Effector CD8-positive, alpha-beta T cell (primary cell): ENCODE measurements around the gene TSPAN2.
A peak's percentile ranks its signal among the peaks of the same experiment; 100 is the strongest.

Source experiments
- DNase-seq: peaks from one replicate; lab custom pipeline; 2025; lab: John Stamatoyannopoulos, UW
- total RNA-seq, 4 experiments: gene quantifications; one replicate each; lab custom pipeline; 2026; lab: John Stamatoyannopoulos, UW

Gene TSPAN2
- 1.4 to 16.2 (median 4.8) reads per million in 4 experiments for total RNA-seq

DNA sequence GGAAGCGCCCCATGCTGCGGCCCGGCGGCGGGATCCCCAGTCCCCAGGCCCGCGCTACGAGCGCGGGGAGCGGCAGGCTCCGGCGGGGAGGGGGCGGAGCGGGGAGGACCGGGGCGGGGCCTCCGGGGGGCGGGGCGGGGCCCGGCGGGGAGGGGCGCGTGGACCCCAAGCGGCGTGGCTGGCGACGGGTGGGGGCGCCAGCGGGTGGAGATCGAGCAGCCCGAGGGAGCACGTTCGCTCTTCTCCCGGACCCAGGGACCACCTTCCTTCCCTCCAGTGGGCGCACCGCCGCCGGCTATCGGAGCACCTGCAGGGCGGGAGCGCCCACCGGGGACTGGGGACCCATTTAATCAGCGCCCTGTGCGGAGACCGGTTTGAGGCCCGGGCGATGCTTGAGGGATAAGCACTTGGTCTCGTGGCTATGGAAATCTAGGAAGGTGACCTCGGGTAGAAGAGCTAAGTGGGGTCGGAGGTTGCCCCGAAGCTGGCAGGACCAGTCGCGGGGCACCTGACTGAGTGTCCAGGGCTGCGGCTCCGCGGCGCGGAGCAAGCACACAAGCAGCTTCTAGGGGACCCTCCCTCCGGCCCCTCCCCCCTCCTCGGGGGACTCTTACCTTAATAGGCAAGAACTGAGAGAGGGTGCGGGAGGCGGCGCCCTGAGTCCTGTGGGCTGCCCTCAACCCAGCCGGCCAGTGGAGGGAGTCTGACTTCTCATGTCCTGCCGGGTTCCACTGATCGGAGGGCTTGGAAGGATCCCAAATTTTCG, at the start of gene TSPAN2:
TSS of gene TSPAN2 (minus strand) at position 84 of the 766 bp plus-strand sequence. CDS start at position 13, 71 bp downstream.
- peak; percentile 55 for DNase-seq

DNA sequence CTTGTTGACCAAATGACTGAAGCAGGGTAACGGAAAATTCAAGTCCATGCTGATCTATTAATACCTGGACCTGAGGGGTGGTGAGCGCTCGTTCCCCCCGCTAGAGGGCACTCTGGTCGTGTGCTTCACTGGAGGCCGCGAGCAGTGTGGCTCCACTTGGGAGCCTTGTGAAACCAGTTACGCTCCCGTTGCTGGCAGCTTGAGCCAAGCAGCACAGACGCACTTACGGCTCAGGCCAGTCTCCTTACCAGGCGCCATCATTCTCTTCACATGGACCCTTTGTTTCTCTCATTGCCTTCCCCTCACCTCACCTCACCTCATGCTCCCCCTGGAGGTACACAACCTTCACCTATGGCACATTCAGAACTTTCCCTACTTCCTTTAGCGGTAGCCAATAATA, 49.7 kb upstream of the TSPAN2 start:
- peak; percentile 26 for DNase-seq

DNA sequence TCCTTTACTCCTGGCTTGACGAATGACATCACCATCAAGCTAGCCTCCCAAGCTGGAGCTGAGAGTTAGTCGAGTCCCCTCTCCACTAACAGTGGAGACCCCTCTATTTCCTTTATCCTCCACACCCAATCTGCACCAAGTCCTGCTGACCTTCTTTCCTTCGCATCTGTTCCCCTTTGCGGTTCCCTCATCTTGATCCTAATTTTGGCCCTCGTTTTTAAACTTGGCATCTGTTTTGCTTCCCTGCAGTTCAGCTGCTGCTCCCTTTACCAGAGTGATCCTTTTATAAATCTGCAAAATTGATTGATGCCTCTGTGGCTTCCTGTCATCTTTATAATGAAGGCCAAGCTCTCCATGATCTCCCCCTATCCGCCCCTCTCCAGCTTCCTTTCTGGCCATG, 49.0 kb upstream of the TSPAN2 start:
- no peak for DNase-seq

DNA sequence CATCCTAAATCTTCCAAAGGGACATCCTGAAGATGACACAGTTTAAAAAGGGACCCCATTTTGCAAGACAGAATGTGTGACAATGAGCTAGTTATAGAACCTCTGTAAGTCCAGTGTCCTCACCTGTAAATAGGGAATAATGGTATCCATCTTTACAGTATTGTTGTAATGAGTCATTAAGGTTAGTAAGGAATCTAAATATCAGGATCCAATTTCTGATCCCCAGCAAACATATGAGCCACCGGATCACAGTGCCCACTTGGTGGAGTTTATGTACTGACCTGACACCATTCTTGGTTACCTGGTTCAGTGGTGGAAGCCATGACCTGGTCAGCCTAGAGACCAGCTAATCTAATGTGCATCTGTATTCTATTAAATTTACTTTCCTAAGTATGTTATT, 47.9 kb upstream of the TSPAN2 start:
- DNase-seq: no peak

DNA sequence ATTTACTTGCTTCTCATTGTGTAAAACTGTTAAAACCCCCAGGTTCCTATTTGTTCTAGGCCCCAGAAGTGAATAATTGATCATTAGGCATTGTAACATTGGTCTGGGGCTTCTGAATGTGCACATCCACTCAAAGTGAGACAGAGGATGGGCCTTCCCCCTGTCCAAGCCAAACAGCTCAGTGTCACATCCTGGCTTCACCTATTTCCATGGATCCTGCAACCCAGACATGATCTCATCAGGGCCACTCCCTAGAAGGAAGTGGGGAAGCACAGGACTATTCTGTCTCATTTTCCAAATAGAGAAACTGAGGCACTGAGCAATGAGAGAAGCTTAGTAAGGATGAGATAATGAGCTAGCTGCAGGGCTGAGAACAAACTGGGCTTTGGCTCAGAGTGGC, 47.4 kb upstream of the TSPAN2 start:
- DNase-seq: no peak

DNA sequence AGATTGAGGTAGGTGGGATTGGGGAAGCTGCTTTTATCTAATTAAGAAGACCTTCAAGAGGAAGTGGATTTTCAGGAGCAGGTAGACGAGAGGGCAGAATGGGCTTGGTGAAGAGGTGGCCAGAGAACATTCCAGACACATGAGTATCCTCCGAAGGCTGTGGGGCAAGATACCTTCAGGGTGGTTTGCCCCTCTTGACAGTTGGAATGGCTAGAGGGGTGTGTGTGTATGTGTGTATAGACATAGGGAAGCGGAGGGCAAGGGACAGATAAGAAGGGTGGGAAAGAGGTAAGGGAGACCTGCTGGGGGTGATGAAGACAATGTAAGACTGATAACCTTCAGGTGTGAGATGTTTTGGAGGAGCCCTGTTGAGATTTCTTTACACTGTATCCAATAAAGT, 46.8 kb upstream of the TSPAN2 start:
- no peak for DNase-seq

DNA sequence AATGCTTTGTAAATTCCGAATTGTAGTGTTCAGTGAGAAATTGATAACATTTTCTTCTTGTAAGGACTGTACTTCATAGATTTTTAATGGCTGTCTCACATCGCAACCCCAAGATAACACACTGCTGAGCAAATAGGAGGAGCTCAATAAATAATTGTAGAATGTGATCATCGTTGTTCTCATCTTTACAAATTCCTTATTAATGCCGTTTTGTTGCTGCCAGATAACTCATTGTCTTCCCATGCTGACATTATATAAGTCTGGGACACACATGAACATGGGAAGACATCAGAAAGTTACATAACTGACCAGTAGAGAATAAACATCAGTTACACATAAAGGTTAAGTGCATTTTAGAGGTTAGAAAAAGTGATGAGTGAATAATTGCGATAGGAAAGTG, 46.4 kb upstream of the TSPAN2 start:
- DNase-seq: no peak

DNA sequence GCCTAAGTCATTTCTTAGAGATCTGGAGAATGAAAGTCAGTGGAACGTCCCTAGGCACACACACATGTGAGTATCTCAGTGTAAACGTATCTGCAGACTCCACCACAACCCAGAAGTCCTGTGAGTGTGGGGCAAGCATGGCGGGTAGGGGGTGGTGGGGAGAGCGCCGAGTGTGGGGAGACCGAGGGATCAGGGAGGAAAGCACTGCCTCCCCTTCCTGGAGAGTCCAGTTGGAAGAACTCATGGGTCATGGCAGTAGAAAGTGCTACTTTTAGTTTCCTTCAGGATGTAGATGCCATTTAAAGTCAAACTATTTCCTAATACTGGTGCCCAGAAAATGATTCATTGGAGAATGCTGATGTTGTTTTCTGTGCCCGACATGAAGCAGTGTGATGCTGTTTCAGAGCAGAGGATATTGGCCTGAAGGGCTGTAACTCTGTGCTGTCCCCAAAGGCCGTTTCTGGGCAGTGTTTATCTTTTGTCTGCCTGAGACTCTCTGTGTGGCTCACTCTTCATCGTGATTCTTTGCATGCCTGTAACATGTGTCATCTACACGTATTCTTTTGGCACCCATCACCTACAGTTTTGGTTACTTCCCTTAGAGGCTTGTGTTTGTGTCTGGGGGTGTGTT, 45.7 kb upstream of the TSPAN2 start:
- DNase-seq: no peak

DNA sequence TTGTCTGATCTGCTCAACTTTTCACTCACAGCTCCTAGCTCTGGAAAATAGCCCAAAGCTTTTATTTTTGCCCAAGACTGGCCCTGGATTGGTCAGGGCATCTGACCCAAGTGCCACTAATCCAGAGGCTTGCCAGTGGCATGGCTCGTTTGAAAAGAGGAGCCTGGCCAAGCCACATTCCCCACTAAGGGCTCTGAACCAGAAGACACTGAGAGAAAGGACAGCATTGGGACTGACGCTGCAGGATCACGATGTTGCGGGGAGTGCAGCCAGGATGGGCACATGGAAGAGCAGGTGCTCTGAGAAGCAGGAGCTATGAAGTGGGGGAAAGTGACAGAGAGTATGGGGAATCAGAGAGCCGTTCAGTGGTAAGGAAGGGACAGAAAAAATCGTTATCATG, 44.9 kb upstream of the TSPAN2 start:
- no peak for DNase-seq

DNA sequence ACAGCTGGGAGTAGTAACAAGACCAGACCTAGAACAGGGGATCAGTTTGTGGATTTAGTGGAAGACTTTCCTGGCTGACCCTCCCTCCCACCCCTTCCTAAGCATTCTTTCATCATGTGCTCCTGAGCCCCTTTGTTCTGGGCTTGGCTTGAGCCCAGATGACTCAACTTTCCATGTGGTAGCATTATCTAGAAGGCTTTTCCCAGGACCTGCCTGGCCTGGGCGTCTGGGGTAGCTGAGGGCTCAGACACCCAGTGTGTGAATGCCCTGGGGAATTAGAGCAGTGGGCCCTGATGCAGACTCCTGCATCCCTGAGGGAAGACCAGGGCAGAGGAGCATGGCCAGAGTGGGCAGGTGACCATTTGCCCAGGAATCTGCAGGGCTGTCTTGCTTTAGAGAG, 44.1 kb upstream of the TSPAN2 start:
- DNase-seq: no peak

DNA sequence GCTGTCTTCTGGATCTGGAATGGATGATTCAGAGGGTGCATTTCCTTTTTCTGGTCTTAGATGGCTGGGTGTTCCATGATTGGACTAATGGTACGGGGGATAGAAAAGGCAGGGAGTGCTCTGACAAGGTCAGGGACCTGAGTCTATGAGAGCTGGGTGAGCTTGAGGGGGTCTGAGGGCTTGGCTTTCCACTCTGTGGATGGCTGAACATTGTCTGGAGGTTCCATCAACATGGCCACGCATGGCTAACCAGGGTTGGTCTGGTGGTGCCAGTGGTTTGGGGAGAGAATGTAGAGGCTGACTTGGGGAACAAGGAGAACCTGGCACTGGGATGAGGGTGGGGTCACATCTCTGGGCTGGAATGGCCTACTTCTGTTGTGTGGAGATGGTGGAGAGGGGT, 41.5 kb upstream of the TSPAN2 start:
- DNase-seq: no peak

DNA sequence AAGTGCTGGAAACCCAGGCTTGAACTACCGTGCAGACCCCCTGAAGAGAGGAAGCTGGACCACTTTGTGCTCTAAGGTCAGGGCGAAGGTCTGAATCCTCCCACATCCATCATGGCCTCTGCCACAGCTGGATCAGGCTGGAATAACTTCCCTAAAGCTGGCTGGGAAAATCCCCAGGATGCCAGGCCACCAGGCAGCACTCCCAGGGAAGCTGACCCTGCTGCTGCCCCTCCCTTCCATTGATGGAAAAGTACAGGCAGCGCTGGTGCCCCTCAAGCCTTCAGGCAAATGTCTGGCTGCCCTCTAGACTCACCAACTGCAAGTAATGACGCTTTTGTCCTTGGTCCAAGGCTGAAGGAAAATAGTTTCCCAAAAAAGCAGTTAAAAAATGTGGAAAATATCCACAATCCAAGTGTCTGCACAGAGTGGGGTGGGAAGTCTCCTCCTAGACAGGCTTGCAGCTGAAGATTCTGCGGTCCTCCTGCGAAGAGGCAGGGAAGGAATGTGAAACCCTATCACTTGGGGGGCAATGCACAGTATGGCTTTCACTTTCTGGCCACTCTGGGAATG, 39.9 kb upstream of the TSPAN2 start:
- DNase-seq: no peak

DNA sequence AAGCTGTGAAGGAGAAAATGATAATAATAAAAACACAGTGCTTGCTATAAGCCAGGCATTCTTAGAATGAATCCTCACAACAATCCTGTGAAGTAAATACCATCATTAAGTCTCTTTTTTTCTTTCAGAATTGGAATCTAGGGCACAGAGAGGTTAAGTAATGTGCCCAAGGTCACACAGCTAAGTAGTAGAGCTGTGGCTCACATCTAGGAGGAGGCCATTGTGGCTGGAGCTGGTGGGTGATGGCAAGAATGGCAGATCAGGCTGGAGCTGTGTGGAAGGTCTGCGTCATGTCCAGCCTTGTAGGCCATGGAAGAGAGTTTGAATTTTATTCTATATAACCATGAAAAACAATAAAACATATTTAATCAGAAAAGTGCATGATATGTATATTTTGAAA, 38.2 kb upstream of the TSPAN2 start:
- no peak for DNase-seq

DNA sequence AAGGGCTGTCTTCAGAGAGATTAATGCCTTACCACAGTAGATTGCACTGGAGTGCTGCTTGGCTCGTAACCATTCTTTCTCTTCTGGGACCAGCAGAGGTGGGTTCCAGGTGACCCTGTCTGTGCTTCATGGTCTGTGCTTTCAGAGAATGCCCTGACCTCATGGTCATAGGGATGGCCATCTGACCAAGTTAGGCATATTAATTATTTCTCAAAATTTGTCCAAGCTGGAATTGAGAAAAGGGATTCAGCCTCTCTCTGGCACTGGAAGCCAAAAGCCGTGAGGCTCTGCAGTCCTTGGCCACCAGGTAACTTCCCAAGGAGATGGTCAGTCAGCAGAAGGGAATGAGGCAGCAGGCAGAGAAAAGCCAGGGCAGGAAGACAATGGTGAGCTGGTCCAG, 37.2 kb upstream of the TSPAN2 start:
- DNase-seq: no peak

DNA sequence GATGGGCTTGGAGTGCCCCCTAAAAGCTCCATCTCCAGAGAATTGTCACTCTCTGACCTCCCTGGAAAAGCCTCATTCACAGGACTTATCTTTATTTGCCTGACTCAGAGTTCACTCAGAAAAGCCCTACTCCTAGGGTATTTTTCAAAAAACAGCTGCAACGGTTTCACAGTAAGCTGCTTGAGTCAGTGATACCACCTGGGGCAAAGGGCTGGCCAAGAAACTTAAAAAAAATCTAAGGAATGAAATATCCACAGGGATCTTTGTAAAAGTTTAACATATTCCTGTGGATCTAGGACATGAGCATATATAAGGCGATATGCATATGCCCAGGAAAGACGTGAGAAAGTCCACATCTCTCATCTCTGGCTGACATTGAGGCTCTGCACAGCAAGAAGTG, 33.8 kb upstream of the TSPAN2 start:
- DNase-seq: no peak

DNA sequence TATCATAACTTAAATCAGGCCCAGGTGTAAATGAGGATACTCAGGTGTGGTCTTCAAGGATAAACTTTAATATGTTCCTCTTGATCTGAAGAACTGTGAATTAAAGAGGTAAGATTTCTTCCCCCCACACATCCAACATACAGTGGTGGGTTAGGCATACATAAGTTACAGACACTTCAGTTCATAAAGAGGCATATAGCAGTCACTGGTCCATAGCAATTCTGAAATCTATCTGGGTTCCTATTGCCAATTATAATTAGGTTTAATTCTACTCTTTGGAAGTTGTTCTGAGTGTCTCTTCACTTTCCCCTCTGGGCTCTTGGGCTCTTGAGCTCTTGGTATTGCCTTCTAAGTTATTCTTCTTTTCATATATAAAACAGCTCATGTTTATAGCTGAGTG, 32.5 kb upstream of the TSPAN2 start:
- DNase-seq: no peak

DNA sequence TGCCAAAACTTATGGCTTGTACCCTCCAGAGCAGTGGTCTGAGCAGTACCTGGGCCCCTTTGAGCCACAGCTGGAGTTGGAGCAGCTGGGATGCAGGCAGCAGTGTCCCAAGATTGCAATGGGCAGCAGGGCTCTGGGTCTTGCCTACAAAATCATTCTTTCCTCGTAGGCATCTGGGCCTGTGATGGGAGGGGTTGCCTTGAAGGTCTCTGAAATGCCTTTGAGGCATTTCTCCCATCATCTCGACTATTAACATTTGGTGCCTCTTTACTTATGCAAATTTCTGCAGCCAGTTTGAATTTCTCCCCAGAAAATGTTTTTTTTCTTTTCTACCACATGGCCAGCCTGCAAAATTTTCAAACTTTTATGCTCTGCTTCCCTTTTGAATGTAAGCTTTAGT, 31.0 kb upstream of the TSPAN2 start:
- DNase-seq: no peak

DNA sequence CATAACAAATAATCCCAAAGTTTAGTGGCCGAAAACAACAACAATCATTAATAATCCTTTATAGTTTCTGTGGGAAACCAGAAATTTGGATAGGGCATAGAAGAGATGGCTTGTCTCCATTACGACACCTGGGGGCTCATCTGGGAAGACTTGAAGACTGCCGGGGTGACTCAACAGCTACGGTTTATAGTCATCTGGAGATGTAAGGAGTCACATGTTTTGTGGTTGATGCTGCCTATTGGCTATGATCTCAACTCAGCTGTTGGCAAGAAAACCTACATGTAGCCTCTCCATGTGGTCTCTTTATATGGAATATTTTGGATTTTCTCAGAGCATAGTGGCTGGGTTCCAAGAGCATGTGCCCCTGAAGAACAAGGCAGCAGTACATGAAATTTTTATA, 29.3 kb upstream of the TSPAN2 start:
- no peak for DNase-seq

DNA sequence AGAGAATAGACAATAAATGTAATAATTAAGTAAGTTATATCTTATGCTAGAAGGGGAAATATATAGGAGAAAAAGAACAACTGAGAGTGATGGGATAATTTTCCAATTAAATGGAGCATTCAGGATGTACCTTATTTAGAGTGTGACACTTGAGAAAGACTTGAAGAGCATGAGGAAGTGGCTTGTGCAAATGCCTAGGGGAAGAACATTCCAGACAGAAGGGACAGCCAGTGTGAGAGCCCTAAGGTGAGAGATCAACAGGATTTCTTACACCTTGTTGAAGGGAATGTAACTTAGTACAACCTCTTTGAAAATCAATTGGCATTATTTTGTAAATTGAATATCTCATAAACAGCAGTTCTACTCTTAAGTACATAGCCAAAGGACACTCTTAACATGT, 28.8 kb upstream of the TSPAN2 start:
- DNase-seq: no peak

DNA sequence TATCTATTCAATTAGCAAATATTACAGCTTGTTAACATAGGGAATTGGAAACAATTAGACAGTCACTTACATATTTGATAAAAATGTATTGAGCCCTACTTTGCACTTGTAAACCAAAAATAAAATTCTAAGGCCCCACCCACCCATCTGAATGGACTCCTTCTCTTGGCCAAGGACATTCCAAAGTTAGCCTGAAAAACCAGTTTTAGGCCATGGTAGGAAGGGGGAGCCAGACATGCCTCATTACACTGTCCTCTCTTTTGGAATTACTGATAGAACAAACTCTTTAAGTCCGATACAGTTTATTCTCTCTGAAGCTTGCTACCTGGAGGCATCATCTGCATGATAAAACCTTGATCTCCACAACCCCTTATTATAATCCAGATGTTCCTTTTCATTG, 28.0 kb upstream of the TSPAN2 start:
- no peak for DNase-seq

DNA sequence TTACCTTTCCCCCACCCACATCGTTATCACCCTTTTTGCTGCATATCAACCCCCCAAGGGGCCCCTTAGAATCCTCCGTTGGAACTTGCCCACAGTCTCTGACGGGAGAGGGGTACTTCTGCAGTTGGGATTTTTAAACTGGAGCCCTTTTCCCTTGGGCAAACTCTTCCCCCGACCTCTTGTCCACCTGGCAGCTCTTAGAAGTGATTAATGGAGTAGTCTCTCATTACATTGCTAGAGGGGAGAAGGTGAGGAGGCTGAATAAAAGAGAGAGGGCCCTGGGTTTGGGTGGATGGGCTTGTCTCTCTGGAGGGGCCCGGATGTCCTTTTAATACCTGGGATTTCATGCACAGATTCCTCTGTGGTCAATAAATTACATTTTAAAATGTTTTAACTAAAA, 27.2 kb upstream of the TSPAN2 start:
- DNase-seq: no peak

DNA sequence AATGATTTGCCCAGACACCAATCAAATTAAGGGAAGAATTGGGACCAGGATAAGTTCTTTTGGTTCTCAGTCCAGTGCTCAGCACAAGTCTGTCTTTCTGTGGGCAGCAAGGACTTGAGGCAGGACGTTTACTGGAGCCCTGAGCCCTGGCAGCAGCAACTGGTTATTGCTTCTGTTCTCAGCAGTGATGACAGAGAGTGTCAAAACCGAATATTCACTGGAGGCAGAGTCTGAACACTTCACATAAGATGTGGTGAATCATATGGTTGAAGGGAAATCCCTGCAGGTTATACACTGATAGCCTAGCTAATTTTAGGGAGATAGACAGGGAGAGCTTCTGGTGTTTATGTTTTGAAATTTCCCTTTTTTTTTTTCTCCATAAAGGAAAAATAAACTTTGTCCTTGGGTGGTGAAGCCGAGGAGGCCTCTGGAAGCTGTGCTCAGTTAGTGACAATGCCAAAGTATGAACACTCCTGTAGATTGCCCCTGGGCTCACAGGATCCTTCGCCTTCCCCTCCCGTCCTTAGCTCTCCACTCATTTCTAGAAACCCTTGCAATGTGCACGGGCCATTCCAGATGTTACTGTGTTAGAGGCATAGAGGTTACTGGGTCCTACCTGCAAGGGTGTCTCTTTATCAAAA, 26.3 kb upstream of the TSPAN2 start:
- no peak for DNase-seq

DNA sequence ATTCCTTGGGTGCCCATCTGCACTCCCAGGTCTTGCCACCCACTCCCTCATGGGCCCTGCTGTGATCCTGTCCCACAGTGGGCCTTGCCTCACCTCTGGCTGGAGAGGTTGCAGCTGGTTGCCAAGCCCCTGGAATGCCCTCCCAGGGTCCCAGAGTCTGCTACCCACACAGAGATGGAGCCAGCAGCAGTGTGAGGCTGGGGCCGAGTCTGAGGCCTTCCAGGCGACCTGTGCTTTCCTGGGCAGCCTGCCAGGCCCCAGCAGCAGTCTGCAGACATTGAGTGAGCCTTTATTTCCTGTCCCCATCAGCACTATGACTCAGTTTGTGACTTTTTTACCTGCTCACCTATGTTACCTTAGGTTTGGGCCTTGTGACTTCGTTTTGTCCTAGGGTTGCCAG, 25.0 kb upstream of the TSPAN2 start:
- no peak for DNase-seq
